HG03103 (cell line): Measurements from ENCODE around the gene SPTAN1.

Source experiments
- ATAC-seq: cut with Tn5 transposase; IDR thresholded peaks from one replicate; pipeline ENCODE4 v1.9.1; 2021; ENCODE audit warnings: low read depth; ENCODE audit not compliant: unreplicated experiment

Gene SPTAN1

GRCh38 chr9:128593856-128594255 is 41.5 kb downstream of the SPTAN1 start:
- no peak for ATAC-seq

GRCh38 chr9:128595471-128595870 is 43.1 kb downstream of the SPTAN1 start:
- no peak for ATAC-seq

GRCh38 chr9:128600099-128600498 is 47.7 kb downstream of the SPTAN1 start:
- no peak for ATAC-seq

GRCh38 chr9:128603697-128604096 is 51.3 kb downstream of the SPTAN1 start:
- no peak for ATAC-seq

- ATAC-seq = no peak
Measured at GRCh38 chr9:128607642-128608350, 55.4 kb downstream of the SPTAN1 start.

GRCh38 chr9:128610897-128611296 is 58.5 kb downstream of the SPTAN1 start:
- ATAC-seq = no peak

GRCh38 chr9:128611600-128612394 is 59.4 kb downstream of the SPTAN1 start:
- ATAC-seq = no peak

- ATAC-seq = no peak
Measured at GRCh38 chr9:128614728-128615127, 62.3 kb downstream of the SPTAN1 start.

GRCh38 chr9:128615571-128615970 is 63.2 kb downstream of the SPTAN1 start:
- ATAC-seq = no peak

- ATAC-seq = no peak
Measured at GRCh38 chr9:128617943-128618342, 65.6 kb downstream of the SPTAN1 start.

GRCh38 chr9:128619127-128619526 is 66.7 kb downstream of the SPTAN1 start:
- ATAC-seq = no peak

- no peak for ATAC-seq
Measured at GRCh38 chr9:128619779-128620178, 67.4 kb downstream of the SPTAN1 start.

- ATAC-seq = no peak
Measured at GRCh38 chr9:128621730-128622455, 69.5 kb downstream of the SPTAN1 start.

- no peak for ATAC-seq
Measured at GRCh38 chr9:128624566-128624965, 72.2 kb downstream of the SPTAN1 start.

- no peak for ATAC-seq
Measured at GRCh38 chr9:128625391-128626146, 73.2 kb downstream of the SPTAN1 start.

GRCh38 chr9:128626181-128626580 is 73.8 kb downstream of the SPTAN1 start:
- ATAC-seq = no peak

GRCh38 chr9:128627127-128627715 is 74.8 kb downstream of the SPTAN1 start:
- no peak for ATAC-seq

- no peak for ATAC-seq
Measured at GRCh38 chr9:128627906-128628305, 75.5 kb downstream of the SPTAN1 start.

- no peak for ATAC-seq
Measured at GRCh38 chr9:128628471-128629048, 76.2 kb downstream of the SPTAN1 start.

GRCh38 chr9:128629136-128629535 is 76.7 kb downstream of the SPTAN1 start:
- ATAC-seq = no peak
